Urinary bladder (tissue), 4 donors: ENCODE measurements around the gene RNF5. TPM values are rescaled to one million over a fixed set of nuclear protein-coding genes. Genes with fewer than 3 reads are reported as not detected.

ENCODE experiments used
- DNase-seq: peaks from one replicate; pipeline ENCODE4 v3.0.0-alpha.2; 2015; ENCODE audit errors: extremely low spot score
- H3K27ac ChIP-seq: one replicate; pipeline ENCODE4 v1.5.1; 2013; ENCODE audit warnings: low read depth, mild to moderate bottlenecking, moderate library complexity
- H3K36me3 ChIP-seq: one replicate; pipeline ENCODE4 v1.6.1; 2013; ENCODE audit warnings: mild to moderate bottlenecking, moderate library complexity; ENCODE audit not compliant: insufficient read depth
- H3K4me1 ChIP-seq: one replicate; pipeline ENCODE4 v1.6.1; 2013; ENCODE audit warnings: mild to moderate bottlenecking, moderate library complexity; ENCODE audit not compliant: insufficient read depth
- H3K4me3 ChIP-seq: one replicate; pipeline ENCODE4 v1.5.1; 2013; ENCODE audit warnings: low read depth, low read length
- WGBS: extraction: QIAGEN DNeasy Blood & Tissue Kit; methylation state at CpG from one replicate; pipeline ENCODE4 v1.1.7; 2013; 5-methylcytosine and 5-hydroxymethylcytosine counted together
- polyA plus RNA-seq: library from polyadenylated mRNA; stranded (reverse); fragments of 200-250 nt; gene quantifications from one replicate; pipeline ENCODE4 v1.2.3, GENCODE V29; 2013
- total RNA-seq: library from RNA; depleted of rRNA; stranded (reverse); fragments of >200 nt; gene quantifications from one replicate; pipeline ENCODE4 v1.2.3, GENCODE V29; 2014
- donor health status: healthy with polysubstance abuse.
- donor health status: healthy.

RNF5 gene
- total and polyA plus RNA-seq, 2 donors: 30.1 to 102 TPM

DNA sequence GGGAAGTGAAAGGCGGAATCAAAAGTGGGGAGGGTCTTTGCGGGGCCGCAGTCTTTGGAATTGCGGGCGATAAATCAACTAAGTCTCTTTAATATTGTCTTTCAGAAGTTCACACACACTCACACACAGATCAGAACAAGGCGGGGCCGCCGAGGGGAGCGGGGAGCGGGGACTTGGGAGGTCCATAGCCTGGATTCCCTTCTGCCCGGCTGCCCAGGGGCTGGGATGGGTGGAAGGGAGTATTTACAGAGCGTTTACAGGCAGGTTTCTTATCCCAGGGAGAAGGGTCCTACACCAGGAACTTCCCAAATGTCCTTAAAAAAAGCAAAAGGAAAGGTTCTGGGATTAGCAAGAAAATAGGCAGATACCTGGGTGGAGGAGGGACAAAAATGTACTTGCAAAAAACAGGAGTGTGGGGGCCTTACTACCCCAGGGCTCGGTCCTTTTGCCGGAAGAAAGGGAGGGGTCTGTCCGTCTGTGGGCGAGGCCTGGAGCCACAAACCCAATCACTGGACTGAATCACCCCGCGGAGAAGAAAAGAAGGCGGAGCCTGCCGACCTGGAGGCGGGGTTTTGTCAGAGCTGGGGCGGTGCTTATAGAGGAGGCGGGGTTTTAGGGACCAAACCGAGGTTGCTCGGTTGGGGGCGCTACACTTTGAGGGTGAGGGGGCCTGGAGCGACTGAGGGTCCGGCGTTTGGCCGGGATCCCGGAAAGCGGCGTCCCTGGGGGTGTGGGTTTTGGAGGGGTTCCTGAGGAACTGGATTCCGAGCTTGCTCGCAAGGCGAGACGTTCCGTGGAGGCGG, 29.7 kb upstream of the RNF5 start:
- Histone ChIP-seq H3K36me3 (no peaks in the 10 kb centered on the region), H3K27ac (no peak overlapping the region), H3K4me1 (no peaks in the 10 kb centered on the region), H3K4me3 (no peak overlapping the region)
- WGBS: 46% methylated on average over 39 of the region's 39 CpGs
- no peak for DNase-seq

DNA sequence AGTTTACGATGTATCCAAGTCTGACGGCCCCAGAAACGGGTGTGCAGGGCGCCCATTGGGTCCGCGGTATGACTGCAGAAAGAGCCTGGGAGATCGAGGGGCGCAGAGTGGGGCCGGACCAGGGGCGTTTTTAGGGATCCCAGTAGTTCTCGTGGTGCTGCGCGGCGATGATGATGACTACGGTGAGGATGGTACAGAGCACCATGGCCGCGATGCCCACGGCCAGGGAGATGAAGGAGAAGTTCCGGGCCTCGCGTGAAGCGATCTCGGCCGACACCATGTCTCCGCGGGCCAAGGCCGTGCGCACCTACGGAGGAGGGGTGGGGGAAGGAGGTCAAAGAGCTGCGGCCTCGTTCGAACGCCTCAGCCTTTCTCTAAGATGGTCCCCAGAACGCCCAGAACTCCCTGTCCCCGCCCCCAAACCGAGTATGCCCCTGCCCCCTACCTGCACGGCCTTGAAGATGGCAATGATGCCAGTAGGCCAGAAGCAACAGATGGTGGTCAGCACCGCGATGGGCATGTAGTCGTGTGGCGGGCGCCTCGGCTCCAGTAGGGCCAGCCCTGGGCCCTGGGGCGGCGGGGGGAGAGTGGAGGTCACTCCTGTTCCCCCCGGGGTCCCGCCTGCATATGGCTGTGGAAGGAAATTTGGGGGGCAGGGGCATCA, 29.0 kb upstream of the RNF5 start:
- Histone ChIP-seq H3K36me3 (no peaks in the 10 kb centered on the region), H3K4me1 (no peaks in the 10 kb centered on the region), H3K4me3 (no peak overlapping the region), H3K27ac (no peak overlapping the region)
- WGBS: 68% methylated on average over 47 of the region's 47 CpGs
- DNase-seq: no peak

DNA sequence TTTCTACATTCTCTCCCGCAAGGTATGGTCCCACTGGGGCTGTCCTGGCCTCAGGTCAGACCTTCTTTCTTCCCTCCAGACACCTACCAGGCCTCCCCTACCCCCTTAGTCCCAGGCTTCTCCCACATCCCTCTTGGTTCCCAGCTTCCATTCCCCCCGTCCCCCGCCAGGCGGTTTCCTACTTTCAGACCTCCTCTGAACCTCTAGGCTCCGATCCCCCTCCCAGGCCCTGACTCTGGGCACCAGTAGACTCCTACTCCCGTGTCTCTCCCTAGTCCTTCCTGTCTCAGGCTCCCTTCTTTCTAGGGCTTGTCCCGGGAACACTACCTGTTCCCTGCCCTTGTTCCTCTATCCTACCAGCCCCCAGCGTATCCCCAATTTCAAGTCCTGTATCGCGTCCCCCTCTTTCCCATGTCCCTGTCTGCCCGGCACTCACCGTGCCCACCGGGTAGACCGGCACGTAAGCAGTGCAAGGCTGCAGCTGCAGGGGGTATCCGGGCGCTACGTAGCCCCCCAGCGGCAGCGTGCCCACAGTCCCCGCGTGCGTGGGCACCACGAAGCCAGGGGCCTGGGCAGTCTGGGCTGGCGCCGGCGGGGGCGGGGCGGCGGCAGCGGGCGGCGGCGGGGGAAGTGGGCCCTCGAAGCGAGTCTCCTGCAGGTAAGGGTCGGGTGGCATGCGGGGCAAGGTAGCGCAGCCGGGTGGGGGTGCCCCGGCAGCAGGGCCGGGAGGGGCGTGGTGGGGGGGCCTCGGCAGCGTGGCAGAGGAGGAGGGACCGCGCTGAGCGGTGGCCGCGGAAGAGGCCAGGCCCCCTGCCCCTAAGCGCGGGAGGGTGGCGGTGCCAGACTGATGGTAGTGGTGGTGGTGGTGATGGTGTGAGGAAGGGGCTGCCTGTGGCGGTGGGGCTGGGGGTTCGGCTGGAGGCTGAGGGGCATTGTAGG, 28.0 kb upstream of the RNF5 start:
- WGBS: 50% methylated on average over 55 of the region's 55 CpGs
- H3K4me3 ChIP-seq: no peak overlapping the region
- no peak overlapping the region for H3K27ac ChIP-seq

DNA sequence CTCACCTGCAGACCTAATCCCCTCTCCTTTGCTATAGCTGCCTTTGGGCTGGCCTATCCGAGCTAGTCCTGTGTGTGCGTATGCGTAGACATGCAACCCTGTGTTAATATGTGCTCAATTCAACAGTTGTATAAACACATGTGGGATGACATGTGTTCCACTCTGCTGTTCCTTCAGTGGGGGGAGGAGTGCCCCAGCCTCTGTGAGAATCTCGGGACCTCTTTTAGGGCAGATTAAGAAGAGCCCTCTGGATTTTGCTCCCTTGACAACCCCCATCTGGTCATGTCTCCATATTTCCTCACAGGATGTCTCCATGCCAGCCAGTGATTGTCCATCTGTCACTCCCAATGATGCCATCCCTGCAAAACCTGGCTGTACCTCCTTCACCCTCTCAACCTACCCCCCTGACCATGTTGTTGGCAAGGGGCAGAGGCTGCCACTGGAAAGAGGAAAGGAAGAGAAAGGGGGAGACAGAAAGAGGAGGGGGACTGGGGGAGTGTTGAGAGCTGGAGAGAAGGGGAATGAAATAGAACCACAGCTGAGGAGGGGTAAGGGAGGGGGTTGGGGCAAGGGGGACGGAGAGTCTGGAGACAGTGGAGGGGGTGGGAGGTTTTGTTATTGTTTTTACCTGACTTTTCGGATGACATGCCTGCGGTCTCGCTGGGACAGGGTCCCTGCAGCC, 26.9 kb upstream of the RNF5 start:
- H3K36me3 ChIP-seq: no peaks in the 10 kb centered on the region
- no peak for DNase-seq
- no peaks in the 10 kb centered on the region for H3K4me1 ChIP-seq
- peak overlapping the region; percentile 43 for H3K4me3 ChIP-seq
- 35% methylated on average over 8 of the region's 8 CpGs for WGBS
- H3K27ac ChIP-seq: no peak overlapping the region

More for the DNA sequence above, 28.0 kb upstream of the RNF5 start:
- no peak for DNase-seq
- Histone ChIP-seq H3K36me3 (no peaks in the 10 kb centered on the region), H3K4me1 (no peaks in the 10 kb centered on the region)

DNA sequence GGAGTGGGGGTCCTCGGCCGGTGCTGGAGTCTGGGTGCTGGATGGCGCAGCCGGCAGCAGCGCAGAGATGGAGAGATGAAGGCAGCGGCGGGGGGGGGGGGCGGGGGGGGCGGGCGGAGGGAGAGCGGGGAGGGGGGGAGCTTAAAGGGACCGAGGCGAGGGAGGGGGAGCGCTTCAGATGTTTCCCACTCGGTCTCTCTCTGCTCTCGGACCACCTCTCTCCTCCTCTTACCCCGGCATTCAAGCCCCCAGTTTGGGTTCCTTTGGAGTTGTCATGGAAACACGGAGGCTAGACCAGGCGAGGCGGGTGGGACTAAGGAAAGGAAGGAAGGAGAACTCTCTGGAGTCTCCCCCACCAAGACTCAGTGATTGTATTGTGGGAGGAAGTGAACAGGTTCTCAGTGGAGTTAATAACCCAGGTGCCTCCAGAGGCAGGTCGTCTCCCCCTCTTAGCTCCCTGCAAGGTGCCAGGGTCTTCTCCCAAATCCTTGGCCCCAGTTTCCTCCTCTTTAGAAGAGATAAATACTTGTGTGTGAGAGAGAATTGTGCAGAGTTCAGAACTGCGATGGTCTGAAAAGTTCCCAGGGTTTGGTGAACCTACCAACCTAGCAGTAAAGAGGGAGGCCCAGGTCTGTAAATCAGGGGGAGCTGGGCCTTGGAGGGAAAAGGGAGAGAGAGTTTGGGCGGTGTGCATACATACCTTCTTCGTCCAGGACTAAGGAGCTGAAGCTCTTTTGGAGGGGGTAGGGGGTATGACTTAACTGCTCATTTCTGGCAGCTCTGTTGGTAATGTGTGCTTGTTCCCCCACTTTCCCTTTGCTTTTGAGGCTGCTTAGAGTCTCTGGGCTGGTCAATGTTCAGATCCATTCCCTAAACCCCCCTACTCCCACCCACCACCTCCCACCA, 26.1 kb upstream of the RNF5 start, which contains the start of gene PRRT1:
Gene PRRT1, minus strand, starts transcription at position 77 of the 906 bp plus-strand sequence. CDS start 112 bp downstream, outside the sequence.
- H3K4me1 ChIP-seq: no peaks in the 10 kb centered on the region
- H3K27ac ChIP-seq: peak within 1 kb of the TSS; percentile 76
- H3K4me3 ChIP-seq: peak within 1 kb of the TSS; percentile 65
- WGBS: 16% methylated on average over 18 of the region's 24 CpGs
- DNase-seq: no peak
- H3K36me3 ChIP-seq: no peaks in the 10 kb centered on the region

DNA sequence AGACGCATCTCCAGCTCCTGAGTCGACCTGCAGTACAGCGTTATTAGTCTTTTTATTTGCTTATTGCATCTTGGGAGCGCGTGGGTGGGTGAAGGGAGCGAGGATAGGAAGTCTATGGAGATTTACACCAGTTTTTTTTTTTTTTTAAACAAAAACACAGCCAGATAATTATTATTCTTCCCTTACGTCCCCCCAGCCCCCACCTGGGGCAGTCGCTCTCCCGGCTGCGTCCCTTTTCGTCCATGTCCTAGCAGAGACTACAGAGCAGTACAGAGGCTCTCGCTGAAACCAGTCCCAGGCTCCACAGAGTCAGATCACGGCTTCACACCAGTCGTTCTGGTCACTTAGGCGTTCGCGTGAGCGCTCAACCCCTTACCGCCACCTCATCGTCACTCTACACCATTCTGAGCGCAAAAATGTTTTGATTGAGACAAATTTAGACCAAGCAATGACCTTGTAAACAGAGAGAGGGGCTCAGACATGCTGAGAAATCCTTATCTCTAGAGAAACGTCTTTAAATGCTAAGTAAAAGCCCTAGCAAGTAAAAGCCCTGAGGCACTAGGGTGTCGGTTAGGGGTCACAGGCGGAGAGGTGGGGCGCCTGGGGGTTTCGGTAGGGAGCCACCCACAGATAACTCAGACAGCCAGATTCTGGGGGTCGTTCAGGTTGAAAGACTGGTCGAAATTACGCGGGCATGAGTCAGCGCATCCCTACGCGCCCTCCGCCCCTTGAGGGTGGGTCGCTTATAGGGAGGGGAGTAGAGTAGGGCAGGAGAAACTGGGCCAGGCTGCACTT, 25.2 kb upstream of the RNF5 start:
- Histone ChIP-seq H3K36me3 (no peaks in the 10 kb centered on the region), H3K4me3 (peak overlapping the region; percentile 65), H3K27ac (peak overlapping the region; percentile 76), H3K4me1 (no peaks in the 10 kb centered on the region)
- 20% methylated on average over 35 of the region's 35 CpGs for WGBS
- DNase-seq: no peak

DNA sequence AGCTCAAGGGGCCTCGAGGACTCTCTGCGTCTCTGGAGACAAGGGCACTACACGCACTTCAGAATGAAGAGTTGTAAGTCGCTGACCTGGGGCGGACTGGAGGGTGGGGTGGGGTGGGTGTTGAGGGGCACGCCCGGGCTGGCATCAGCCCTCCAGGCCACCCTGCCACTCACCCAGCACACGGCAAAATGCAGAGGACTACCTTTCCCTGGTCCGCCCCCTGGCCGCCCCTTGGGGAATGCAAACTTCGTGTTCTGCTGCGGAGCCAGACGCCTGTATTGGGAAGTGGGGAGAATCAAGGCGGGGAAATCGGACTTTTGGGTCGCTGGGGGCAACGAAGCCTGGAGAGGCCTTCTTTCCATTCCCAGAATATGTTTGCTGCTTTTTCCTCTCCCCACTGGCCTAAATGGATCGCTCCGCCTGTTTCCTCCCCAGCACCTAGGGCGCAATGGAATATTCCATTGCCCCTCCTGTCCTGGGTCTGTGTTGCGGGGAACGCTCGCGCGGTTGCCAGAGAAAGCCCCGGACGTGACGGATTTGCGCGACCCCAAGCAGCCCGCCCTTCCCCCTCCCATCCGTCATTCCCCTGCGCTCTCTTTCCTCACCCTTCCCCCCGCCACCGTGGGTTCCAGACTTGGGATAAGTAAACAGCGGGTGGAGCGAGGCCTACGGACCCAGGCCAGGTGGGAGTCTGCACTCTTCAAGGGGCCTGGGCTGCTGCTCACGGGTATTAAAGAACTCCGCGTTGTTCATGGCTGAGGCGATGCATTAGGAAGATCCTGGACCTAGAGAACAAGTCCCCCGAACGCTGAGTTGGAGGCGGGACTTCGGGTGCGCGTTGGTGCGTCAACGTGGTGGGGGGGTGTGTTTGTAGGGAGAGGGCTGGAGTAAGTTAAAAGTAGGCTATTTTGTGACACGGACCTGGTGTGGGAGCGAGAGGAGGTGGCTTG, 24.4 kb upstream of the RNF5 start, which contains the start of gene PPT2:
Gene PPT2, plus strand, starts transcription at position 578 of the 950 bp plus-strand sequence. CDS start 454 bp downstream, outside the sequence.
- H3K4me1 ChIP-seq: no peaks in the 10 kb centered on the region
- under 1% methylated on average over 52 of the region's 52 CpGs for WGBS

DNA sequence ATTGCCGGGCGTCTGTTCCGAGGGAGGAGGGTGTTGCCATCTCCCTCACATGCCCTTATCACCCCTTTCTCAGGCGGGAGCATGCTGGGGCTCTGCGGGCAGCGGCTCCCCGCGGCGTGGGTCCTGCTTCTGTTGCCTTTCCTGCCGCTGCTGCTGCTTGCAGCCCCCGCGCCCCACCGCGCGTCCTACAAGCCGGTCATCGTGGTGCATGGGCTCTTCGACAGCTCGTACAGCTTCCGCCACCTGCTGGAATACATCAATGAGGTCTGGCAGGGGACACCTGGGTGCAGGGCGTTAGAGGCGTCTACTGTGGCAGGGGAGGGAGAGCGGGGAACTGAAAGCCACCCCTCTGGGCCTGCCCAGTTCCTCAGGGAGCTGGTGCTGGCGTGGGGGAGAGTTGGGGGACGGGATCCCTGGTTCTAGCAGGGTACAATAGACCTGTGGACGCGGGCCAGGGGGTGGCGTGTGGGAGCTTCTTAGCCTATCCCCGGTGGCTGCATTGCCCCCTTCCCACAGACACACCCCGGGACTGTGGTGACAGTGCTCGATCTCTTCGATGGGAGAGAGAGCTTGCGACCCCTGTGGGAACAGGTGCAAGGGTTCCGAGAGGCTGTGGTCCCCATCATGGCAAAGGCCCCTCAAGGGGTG, 23.6 kb upstream of the RNF5 start:
- no peaks in the 10 kb centered on the region for H3K36me3 ChIP-seq
- H3K4me1 ChIP-seq: no peaks in the 10 kb centered on the region
- peak overlapping the region; percentile 65 for H3K4me3 ChIP-seq
- 4% methylated on average over 34 of the region's 34 CpGs for WGBS
- H3K27ac ChIP-seq: peak overlapping the region; percentile 66
- DNase-seq: no peak

More for the DNA sequence above, 24.4 kb upstream of the RNF5 start, which contains the start of gene PPT2:
- Histone ChIP-seq H3K4me3 (peak within 1 kb of the TSS; percentile 65), H3K36me3 (no peaks in the 10 kb centered on the region), H3K27ac (peak within 1 kb of the TSS; percentile 76)
- peak; percentile 89 for DNase-seq

DNA sequence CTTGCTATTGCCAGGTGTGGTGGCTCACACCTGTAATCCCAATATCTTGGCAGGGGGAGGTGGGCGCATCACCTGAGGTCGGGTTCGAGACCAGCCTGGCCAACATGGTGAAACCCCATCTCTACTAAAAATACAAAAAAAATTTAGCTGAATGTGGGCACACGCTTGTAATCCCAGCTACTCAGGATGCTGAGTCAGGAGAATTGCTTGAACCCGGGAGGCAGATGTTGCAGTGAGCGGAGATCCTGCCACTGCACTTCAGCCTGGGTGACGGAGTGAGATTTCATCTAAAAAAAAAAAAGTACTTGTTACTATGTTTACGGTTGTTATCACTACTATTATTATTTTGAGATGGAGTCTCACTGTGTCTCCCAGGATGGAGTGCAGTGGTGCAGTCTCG, 21.3 kb upstream of the RNF5 start:
- 91% methylated on average over 9 of the region's 9 CpGs for WGBS

DNA sequence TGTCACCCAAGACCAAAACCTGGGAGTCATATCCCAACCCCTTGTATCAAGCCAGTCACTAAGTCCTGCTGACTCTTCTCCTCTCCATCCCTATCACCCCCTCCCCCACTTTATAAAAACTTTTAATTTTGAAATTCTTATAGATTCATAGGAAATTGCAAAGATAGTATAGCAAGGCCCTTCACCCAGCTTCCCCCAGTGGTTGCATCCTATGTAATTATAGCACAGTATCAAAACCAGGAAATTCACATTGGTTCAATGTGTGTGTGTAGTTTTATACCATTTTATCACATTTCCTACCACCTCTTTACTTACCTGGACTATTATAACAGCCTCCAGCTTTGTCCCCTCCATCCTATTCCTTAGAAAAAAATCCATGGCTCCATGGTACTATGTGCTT, 20.2 kb upstream of the RNF5 start:
- Histone ChIP-seq H3K36me3 (no peaks in the 10 kb centered on the region), H3K4me1 (no peaks in the 10 kb centered on the region)

More for the DNA sequence above, 21.3 kb upstream of the RNF5 start:
- Histone ChIP-seq H3K4me1 (no peaks in the 10 kb centered on the region), H3K36me3 (no peaks in the 10 kb centered on the region), H3K4me3 (no peak overlapping the region), H3K27ac (no peak overlapping the region)
- no peak for DNase-seq

More for the DNA sequence above, 20.2 kb upstream of the RNF5 start:
- no peak for DNase-seq
- H3K27ac ChIP-seq: no peak overlapping the region
- H3K4me3 ChIP-seq: no peak overlapping the region
